GM13977 (cell line): ENCODE results near the gene PRSS57.

Source experiments
- DNase-seq: peaks from one replicate; pipeline ENCODE4 v3.0.0; 2012; ENCODE audit warnings: low spot score
- CTCF ChIP-seq: IDR thresholded peaks from 2 replicates; pipeline ENCODE4 v1.5.1; 2012; ENCODE audit warnings: mild to moderate bottlenecking, control low read depth; ENCODE audit not compliant: insufficient read depth; ENCODE audit errors: extremely low read depth, missing control alignments
- in situ Hi-C: fragments of 300-500 bp; cut with MboI; formaldehyde crosslinking; loops from one replicate; pipeline ENCODE4 v1.12.0; 2022; ENCODE audit warnings: low sequenced_read_pairs, low pct_unique_long_range_greater_than_20kb, mixed read lengths, inconsistent platforms; ENCODE audit not compliant: unreplicated experiment

The PRSS57 gene

GRCh38 chr19:715347-715746 lies 20.1 kb upstream of the PRSS57 start:
- no peak for TF ChIP-seq CTCF
- DNase-seq = no peak
- in situ Hi-C loops = no loop called here

- TF ChIP-seq CTCF = no peak
- in situ Hi-C loops = no loop called here
- DNase-seq = no peak
These were observed 16.0 kb upstream of the PRSS57 start for GRCh38 chr19:711254-711653.

- in situ Hi-C loops = no loop called here
These were observed 15.5 kb upstream of the PRSS57 start for GRCh38 chr19:710767-711166.

GRCh38 chr19:709965-710571 lies 14.8 kb upstream of the PRSS57 start:
- DNase-seq = no peak
- TF ChIP-seq CTCF = no peak
- in situ Hi-C loops = no loop called here

More at GRCh38 chr19:710767-711166, 15.5 kb upstream of the PRSS57 start:
- no peak for TF ChIP-seq CTCF
- DNase-seq = no peak

- no peak for DNase-seq
- in situ Hi-C loops = no loop called here
- no peak for TF ChIP-seq CTCF
These were observed 14.1 kb upstream of the PRSS57 start for GRCh38 chr19:709196-709964.

- in situ Hi-C loops = no loop called here
- no peak for TF ChIP-seq CTCF
- DNase-seq = no peak
These were observed 13.2 kb upstream of the PRSS57 start, which contains the start of gene PALM for GRCh38 chr19:708154-709143. Gene PALM (plus strand): TSS chr19:708935. CDS start chr19:709147, 212 bp downstream.
